HG03565 (cell line): ENCODE measurements around the gene ZXDC.

Experiments used
- ATAC-seq: cut with Tn5 transposase; IDR thresholded peaks from one replicate; pipeline ENCODE4 v1.9.1; 2021; ENCODE audit warnings: mild to moderate bottlenecking, moderate library complexity; ENCODE audit not compliant: unreplicated experiment

The ZXDC gene

DNA sequence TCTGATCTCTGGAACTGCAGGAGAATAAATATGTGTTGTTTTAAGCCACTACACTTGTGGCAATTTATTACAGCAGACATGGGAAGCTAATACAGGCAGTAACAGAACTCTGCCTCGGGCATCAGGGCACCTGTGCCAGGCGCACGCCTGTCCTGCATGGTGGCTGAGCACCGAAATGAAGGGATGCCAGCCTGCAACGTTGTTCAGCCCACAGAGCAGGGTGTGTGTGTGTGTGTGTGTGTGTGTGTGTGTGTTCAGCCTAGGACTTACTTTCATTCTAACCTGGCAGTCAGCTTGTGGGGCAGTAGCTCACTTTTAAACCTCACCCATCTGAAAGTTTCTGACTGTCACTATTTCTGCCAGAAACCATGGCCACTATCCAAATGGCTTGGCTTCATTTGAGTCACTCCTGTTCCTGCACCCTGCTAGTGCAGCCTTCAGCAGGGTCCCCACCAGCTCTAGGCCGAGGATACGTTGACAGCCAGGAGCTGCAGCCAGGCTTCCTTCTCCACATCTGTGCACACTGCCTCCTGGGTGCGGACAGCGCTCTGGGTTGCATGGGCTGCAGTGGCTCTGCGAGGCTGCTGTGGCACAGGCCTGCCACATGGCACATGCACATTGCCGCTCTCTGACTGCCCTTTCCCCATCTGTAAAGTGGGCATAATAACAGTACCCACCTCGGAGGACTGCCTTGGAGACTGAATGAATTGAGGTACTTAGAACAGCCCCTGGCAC lies 37.4 kb upstream of the ZXDC start:
- no peak for ATAC-seq

DNA sequence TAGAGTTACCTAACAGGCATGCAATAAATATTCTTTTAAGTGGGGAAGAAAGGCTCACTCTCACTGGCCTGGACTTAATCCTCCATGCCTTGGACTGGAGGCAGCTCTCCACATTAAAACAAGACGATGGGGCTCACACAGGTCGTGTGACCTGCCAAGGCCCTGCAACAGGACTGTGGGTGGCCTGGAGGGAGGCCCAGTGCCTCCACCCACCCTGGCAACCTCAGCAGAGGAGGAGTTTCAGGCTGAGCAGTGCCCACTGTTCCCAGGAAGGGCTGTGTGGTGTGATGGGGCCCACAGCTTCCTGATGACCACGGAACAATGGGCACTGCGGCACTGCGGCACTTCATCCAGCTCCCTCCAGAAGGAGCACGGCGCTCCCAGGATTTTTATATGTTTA lies 36.3 kb upstream of the ZXDC start:
- ATAC-seq, result no peak

DNA sequence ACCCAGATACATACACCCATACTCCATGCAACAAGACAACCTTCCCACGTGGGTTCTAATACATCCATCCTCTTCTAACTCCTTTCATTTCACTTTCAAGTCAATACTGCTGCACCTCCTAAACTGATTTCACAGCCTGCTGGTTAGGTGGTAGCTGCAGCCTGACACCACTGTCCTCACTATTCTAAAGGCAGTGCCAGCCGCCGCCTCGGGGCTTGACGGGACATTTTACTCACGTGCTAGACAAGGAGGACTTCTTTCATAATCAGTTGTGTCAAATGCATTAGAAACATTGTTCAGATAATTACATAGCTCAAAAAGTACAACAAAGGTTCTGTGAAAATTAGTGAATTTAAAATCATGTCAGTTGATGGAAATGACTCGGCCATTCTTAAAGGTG lies 35.6 kb upstream of the ZXDC start:
- ATAC-seq, result no peak

DNA sequence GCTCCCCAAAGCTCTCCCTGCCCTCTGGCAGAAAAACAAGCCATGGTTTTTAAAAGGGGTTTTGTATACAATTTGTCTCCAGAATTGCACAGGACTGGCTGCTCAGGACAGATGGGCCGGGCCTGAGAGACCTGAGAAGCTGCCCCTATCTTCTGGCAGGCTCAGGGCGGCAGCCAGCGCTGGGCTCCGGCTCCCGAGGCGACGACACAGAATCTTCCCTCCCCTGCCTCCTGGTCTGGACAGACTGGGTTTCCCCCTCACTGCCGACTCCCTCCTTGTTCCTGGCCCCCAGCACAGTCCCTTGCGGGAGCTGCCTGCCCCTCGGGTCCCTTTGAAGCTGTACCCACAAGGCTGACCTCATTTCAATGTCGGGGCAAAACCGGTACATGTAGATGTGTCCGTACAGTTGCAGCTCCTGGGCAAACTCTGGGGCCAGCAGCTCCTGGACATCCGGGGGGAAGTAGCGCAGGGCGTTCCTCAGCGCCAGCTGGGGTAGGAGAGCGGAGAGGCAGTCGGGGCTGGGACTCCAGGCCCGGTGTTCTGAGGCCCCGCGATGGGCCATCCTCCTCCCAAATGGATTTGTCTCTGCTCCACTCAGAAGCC lies 34.7 kb upstream of the ZXDC start:
- ATAC-seq, result no peak

DNA sequence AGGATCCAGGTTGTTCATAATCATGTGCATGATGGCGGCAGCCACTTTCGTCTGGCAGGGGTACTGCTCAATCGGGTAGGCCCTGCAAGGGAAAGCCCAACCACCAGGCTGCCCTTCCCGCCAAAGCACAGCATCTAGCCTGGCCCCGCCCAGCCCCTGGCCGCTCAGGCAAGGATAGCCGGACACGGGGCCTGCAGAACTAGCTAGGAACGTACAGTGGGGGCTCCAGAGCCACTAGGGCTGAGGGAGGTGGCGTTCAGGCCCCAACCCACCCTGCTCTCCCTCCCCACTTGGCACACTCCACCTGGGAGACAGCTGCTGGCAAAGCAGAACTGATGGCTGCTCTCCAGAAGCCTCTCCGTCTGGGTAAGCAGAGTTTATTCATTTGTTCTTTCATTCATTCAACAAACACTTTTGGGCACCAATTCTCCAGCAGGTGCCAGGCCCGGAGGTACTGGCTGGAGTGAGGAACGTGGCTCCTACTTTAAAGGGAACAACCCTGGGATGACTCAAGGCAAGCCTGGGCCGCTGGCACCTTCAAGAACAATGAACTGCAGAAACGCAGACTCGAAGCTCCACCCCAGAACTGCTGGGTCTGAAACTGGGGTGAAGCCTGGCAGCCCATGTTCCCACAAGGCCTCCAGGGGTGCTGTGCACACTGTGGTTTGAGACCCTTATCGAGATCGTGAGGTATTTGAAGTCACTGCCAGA lies 34.1 kb upstream of the ZXDC start:
- ATAC-seq, result no peak

DNA sequence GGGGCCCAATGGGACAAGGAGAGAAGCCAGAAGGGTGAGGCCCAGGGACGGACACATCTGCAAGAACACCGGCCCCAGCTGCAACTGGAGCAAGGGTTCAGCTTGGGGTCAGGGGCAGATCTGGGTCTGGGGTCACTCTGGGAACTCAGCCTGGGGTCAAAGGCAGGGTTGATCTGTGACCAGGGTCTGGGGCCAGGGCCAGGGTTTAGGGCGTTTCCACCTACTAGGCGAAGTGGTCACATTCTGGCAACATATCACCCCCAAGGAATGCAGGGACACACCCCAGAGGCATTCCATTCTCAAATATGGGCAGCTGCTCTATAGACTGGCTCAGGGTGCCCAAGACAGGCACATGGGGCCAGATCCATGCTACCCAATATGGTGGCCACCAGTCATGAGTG lies 32.9 kb upstream of the ZXDC start:
- no peak for ATAC-seq

DNA sequence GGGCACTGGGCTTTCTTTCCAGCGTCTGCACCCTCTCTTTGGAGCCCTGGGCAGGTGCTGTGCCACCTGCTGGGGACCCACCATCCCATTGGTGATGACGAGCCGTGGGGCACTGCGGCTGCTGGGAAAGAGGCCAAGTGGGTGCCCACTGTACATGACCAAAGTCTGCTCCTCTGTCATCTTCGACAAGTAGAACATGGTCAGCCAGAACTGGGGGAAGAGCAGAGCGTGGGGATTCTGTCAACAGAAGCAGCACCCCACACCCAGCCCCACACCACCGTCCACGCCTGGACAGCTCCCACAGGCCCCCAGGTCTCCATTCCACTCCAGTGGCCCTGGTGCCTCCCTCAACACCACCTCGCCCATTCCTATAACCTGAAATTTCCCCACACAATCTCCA lies 32.2 kb upstream of the ZXDC start:
- ATAC-seq, result no peak

DNA sequence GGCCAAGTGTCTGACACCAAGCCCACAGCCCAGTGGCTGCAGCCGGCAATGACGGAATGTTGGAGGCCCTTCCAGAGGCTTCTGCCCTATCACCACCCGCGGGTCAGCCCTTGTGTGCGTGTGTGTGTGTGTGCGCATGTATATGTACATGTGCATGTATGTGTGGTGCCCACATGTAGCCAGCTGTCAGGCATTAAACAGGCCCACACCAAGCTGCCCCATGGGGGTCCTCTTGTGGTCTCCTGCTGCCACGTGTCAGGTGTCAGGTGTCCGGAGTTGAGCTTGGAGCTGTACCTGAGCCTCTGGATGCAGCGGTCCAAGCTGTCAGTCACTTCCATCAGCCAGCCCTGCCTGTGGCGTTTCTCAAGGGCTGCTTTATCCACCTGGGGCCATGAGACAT lies 28.0 kb upstream of the ZXDC start:
- no peak for ATAC-seq

DNA sequence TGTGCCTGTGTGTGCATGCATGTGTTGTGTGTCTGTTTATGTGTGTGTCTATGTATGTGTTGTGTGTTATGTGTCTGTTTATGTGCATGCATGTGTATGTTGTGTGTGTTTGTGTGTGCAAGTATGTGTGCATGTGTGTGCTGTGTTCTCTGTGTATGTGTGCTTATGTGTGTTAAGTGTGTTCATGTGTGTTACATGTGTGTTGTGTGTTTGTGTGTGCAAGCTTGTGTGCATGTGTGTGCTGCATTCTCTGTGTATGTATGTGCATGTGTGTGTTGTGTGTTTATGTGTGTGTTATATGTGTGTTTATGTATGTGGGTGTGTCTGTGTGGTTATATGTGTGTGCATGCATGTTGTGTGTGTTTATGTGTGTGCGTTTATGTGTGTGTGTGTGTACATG lies 27.0 kb upstream of the ZXDC start:
- no peak for ATAC-seq

DNA sequence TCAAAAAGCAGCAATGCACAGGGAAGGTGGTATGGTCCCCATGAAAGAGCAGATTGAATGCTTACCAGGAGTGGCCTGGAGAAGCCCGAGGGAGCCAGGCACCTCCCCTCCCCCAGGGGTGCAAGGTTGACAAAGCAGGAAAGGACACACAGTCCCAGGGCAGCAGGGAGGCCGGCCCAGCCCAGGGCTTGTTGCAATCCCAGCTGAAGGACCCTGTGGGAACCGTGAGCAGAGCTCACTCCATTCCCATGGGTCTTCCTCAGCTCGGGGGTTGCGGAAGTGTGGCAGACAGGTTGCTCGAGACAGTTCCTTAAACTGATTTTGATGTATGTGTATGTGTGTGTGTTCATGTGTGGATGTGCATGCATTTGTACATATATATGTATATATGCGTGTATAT lies 26.0 kb upstream of the ZXDC start:
- ATAC-seq, result no peak

DNA sequence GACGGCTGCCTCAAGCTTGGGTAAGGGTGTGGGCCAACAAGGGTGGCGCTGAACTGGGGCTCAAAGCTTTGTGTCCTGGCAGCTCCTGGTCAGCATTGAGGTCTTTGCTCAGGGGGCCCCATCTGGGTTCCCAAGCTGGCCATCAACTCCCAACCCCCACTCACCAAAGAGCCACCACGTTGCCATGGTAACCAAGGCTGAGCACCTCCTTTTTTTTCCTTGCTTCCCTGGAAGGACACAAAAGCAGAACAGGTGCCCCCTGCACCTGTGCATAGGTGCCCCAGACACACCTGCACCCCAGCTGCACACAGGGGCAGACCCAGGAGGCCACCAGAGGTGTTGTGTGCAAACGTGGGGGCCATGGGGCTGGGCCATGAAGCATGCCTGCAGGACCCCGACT lies 25.4 kb upstream of the ZXDC start:
- no peak for ATAC-seq

DNA sequence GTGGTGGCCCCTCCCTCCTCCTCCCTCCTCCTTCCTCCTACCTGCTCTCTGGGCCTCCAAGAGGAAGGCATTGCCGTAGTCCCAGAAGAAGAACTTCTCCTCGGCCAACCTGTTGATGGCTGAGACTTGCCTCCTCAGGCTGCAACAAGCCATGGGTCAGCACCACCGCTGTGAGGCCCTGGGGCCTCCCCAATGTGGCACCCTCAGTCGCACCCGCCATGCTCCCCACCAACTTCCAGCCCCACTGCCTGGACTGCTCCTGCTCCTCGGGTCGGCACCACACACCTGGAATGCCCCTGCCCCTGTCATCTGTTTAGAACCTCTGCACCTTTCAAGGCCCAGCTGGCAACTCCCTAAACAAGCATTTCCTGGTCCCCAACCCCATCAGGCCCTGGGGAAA lies 24.3 kb upstream of the ZXDC start:
- no peak for ATAC-seq

DNA sequence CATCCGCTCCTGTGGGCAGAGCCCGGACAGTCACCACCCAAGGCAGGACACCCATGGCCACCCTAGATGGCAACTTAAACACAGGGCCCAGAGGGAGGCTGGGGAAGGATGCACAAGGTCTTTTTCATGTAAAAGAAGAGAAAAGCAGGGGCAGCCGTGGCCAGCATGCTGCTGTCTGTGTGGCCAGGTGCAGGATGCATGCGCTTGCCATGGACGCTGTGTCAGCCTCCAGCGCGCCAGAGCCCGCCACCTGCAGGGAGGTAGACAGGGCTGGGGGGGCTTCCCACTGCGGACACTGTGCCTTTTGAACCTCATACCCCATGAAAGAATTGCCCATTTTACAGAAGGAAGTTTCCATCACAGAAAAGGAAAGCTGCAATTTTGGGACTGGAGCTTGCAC lies 23.7 kb upstream of the ZXDC start:
- ATAC-seq, result no peak

DNA sequence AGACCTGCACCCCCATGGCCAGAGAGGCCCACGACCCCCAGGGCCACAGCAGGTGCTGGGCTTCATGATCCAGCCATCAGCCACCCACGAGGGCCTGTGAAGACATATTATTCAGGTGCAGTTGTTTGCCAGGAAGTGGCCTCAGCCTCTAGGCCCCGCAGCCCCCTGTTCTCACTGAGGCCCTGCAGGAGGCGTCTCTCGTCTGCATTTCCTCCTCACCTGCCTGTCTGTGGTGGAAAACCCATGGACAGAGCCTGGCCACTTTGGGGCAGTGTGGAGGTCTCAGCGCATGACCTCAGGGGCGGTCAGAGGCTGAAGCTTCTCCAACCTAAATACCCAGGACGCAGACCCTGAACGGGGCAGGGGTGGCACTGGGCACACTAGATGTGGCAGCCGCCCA lies 23.2 kb upstream of the ZXDC start:
- no peak for ATAC-seq

DNA sequence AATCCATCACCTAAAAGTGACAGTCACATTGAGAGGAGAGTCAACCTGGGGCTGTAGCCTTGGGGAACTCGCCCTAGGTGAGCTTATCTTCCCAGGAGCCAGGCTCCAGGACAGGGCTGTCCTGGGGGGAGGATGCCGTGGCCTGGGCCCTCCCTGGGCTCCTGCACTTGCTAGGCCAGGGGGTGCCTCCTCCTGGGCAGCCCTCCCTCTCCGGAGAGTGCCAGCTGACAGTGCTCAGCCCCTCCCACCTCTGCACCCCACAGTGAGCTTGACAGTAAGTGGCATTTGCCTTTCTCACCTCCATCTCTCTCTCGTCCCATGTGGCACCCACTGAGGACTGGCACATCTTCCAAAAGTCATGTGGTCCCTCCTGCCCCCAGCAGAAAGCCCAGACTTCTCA lies 22.8 kb upstream of the ZXDC start:
- no peak for ATAC-seq

DNA sequence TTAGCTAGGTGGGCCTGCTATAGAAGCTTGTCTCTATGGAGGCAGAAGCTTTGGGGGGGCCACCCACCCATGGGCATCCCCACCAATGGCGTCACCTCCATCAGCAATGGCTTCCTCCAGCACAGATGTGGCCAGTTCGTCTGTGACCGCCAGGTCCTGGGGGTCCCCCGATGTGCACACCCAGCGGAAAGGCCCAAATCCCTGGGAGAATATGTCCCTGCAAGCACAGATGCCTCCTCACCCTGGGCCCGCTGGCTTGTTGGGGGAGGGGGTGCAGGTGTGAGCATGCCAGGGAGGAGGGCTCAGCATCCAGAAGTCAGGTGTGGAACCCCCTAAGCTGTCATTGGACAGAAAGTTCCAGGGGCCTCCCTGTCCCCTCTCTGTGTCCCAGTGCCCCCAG lies 22.3 kb upstream of the ZXDC start:
- ATAC-seq, result no peak

DNA sequence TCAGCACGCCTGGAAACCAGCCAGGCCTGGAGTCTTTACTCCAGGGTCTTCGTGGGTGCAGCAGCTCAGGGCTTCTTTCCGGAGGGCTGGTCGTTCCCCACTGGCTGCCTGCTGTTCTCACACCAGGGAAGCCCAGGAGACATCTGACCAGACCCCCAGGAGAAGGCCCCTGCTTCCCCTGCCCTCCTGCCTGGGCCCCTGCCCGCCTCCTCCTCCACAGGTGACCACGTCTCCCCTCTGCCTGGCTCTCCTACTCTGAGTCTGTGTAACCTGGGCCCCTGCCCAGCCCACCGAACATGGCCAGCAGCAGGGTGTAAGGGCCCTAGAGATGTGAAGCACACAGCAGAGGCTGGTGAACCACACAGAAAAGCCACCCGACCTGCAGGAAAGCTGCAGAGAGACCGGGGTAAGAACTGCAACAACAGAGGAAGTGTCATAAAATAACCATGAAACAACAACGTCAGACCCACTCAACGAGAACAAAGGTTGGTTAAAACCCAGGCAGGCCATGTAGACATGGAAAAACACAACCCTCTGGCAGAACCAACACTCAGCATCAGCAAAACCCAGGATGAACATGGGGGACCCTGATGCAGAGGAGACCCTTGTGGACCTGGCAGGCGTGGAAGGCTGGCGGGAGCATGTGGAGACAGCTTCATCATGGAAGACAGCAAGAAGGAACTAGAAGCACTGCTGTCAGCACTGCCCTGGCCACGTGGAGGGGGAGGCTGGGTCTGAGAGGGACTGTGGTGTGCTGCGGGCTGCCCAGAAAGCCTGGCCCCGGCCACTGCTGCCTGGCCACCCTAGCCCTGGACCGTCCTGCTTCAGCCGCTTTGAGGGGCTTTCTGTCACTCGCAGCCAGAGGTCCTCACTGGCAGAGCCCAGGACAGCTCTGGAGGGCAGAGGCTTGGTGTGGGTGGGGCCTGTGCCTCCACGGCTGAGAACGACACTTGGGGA lies 21.5 kb upstream of the ZXDC start:
- ATAC-seq, result no peak

DNA sequence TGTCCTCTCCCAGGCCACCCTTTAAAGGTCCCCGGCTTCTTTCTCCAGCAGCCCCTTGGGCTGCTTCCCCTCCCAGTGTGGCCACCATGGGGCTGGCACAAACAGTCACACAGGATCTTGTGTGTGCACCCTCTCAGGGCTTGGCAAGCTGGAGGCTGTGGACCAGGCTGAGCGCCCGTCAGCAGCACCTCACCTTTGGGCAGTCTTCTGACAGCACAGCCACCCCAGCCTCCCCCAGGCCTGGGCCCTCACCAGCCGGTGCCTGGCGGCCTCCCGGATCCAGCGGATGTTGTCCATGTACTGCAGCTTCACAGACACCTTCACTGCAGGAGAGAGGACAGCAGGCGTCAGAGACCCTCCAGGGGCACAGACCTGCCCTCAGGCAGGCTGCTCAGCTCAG lies 20.1 kb upstream of the ZXDC start:
- no peak for ATAC-seq

DNA sequence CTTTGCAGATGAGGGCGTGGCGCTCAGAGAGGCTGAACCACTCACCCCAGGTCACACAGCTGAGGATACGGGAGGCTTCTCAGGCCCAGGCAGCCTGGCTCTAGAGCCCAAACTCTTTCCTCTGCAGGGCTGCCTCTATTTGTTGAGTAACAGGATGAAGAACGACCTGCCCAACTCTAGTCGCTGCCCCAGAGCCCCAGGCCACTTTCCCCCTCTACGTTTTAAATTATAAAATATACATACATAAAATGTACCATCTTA lies 19.2 kb upstream of the ZXDC start:
- no peak for ATAC-seq

DNA sequence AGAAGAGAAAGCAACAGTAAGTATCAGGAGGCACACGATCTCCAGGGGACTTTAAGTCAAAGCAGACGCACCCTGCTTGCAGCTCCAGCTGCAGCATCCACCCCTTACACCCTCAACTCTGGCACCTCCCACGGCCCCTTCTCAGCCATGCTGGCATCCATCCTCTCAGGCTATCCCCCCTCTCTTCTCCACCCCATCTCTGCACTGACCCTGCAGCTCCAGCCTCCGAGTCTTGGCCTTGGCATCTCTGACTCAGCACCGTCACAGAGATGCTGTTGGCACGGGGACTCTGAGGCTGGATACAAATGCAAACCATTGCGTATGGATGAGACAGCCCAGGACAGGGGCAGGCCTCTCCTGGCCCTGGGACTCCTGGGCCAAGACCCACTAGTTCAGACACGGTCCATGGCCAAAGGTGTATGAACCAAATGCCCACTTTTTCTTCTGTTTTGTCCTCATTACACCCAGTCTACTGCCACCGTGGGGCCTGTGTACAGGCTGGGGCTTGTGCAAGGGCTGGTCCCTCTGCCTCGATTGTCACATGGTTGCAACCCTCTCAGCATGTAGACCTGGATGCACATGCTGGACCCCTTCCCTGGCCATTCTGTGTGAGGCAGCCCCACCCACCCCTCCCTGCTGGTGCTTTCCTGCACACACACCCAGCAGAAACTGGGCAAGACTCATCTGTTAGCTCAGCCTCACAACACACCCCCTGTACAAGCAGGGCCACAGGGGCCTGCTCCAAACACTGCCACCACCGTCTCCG lies 18.7 kb upstream of the ZXDC start:
- no peak for ATAC-seq

DNA sequence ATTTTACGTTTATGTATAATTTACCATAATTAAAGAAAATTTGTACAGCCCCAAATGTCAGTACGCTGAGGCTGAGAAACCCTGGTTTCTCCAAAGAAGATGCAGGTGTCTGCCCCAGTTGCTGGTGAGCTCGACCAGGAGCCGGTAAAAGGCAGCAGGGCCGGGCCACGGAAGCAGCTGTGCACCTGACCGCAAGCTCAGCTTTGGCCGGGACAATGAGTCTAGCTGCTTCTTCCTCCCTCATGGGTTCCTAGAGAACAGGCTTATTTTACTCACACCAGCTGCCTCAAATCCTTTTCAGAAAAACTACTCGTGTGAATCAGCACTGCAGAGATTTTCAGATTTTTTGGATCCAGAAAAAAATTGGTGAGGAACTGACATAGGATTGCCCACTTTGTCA lies 18.0 kb upstream of the ZXDC start:
- ATAC-seq, result no peak
